NK-92 treated with Interleukin-12 subunit alpha and Interleukin-12 subunit beta, amount 100 ng/mL, for 24 hours (cell line): ENCODE measurements around the gene CYB561D2.
A peak's percentile ranks its signal among the peaks of the same experiment; 100 is the strongest.

Experiments
- DNase-seq: peaks from one replicate; lab custom pipeline; 2025; lab: John Stamatoyannopoulos, UW

The CYB561D2 gene

GRCh38 chr3:50323614-50324199 lies 27.0 kb upstream of the CYB561D2 start:
- no peak for DNase-seq

- no peak for DNase-seq
Measured at GRCh38 chr3:50324351-50325112, 26.1 kb upstream of the CYB561D2 start.

GRCh38 chr3:50325113-50325480 lies 25.6 kb upstream of the CYB561D2 start:
- no peak for DNase-seq

GRCh38 chr3:50325497-50326181 lies 25.0 kb upstream of the CYB561D2 start:
- no peak for DNase-seq

GRCh38 chr3:50326182-50326541 lies 24.5 kb upstream of the CYB561D2 start:
- DNase-seq = no peak

- DNase-seq = no peak
Measured at GRCh38 chr3:50327129-50327528, 23.5 kb upstream of the CYB561D2 start.

- peak; percentile 86 for DNase-seq
Measured at GRCh38 chr3:50327943-50328691, 22.5 kb upstream of the CYB561D2 start, which contains the start of gene TUSC2. Gene TUSC2, minus strand, starts transcription at chr3:50328223. Its CDS starts 124 bp downstream, at chr3:50328099.

GRCh38 chr3:50330330-50330729 lies 20.3 kb upstream of the CYB561D2 start:
- no peak for DNase-seq

- DNase-seq = no peak
Measured at GRCh38 chr3:50331364-50331907, 19.2 kb upstream of the CYB561D2 start.

GRCh38 chr3:50333744-50334328 lies 16.8 kb upstream of the CYB561D2 start:
- no peak for DNase-seq

GRCh38 chr3:50334339-50335075 lies 16.2 kb upstream of the CYB561D2 start:
- DNase-seq = no peak

- DNase-seq = no peak
Measured at GRCh38 chr3:50336452-50337174, 14.0 kb upstream of the CYB561D2 start.

GRCh38 chr3:50337175-50337861 lies 13.3 kb upstream of the CYB561D2 start:
- DNase-seq = peak; percentile 97

- DNase-seq = no peak
Measured at GRCh38 chr3:50338965-50339364, 11.7 kb upstream of the CYB561D2 start.

GRCh38 chr3:50339485-50340146 lies 11.0 kb upstream of the CYB561D2 start:
- DNase-seq = no peak

- DNase-seq = no peak
Measured at GRCh38 chr3:50340147-50340447, 10.6 kb upstream of the CYB561D2 start.

- DNase-seq = peak; percentile 94
Measured at GRCh38 chr3:50340448-50341329, 10.0 kb upstream of the CYB561D2 start, which contains the start of gene RASSF1. Gene RASSF1, minus strand, starts transcription at chr3:50340836. Its CDS starts 31 bp downstream, at chr3:50340805.

- peak; percentile 49 for DNase-seq
Measured at GRCh38 chr3:50341537-50341936, 9.1 kb upstream of the CYB561D2 start.
